Endodermal cell (in vitro differentiated cells): ENCODE data around the gene MYOM1. TPM values are rescaled to one million over a fixed set of nuclear protein-coding genes. Genes with fewer than 3 reads are reported as not detected.

ENCODE experiments used
- DNase-seq: peaks from one replicate; pipeline ENCODE4 v3.0.0-alpha.2; 2017
- H3K27ac ChIP-seq: 2 replicates; pipeline ENCODE4 v1.5.1; 2013; ENCODE audit warnings: mild to moderate bottlenecking, low read depth, low read length, moderate library complexity
- H3K27me3 ChIP-seq: 2 replicates; pipeline ENCODE4 v1.6.1; 2013; ENCODE audit warnings: mild to moderate bottlenecking, low read length, moderate library complexity; ENCODE audit not compliant: insufficient read depth, control insufficient read depth, poor library complexity, severe bottlenecking
- H3K36me3 ChIP-seq: 2 replicates; pipeline ENCODE4 v1.7.0; 2013; ENCODE audit warnings: mild to moderate bottlenecking, low read length, moderate library complexity; ENCODE audit not compliant: control insufficient read depth, insufficient read depth
- H3K4me1 ChIP-seq: one replicate; pipeline ENCODE4 v1.7.0; 2013; ENCODE audit warnings: low read length; ENCODE audit not compliant: control insufficient read depth, insufficient read depth
- H3K4me3 ChIP-seq: 2 replicates; pipeline ENCODE4 v1.5.1; 2013; ENCODE audit warnings: mild to moderate bottlenecking, low read length, moderate library complexity
- H3K9ac ChIP-seq: 2 replicates; pipeline ENCODE4 v1.6.1; 2013; ENCODE audit warnings: mild to moderate bottlenecking, low read length, moderate library complexity; ENCODE audit not compliant: poor library complexity, severe bottlenecking; ENCODE audit errors: extremely low read depth
- H3K9me3 ChIP-seq: 2 replicates; pipeline ENCODE4 v1.6.1; 2013; ENCODE audit warnings: mild to moderate bottlenecking, low read length, moderate library complexity; ENCODE audit not compliant: control insufficient read depth
- H3K27ac Mint-ChIP-seq: 2 replicates; pipeline ENCODE4 v1.8.0; 2020; ENCODE audit warnings: mixed read lengths
- H3K27me3 Mint-ChIP-seq: 2 replicates; pipeline ENCODE4 v1.8.0; 2021; ENCODE audit warnings: mild to moderate bottlenecking, mixed read lengths; ENCODE audit not compliant: insufficient read depth
- H3K36me3 Mint-ChIP-seq: 2 replicates; pipeline ENCODE4 v1.8.0; 2020; ENCODE audit warnings: low read depth, mixed read lengths
- H3K4me1 Mint-ChIP-seq: 2 replicates; pipeline ENCODE4 v1.8.0; 2020; ENCODE audit warnings: mixed read lengths
- H3K4me3 Mint-ChIP-seq: 2 replicates; pipeline ENCODE4 v1.8.0; 2020; ENCODE audit warnings: mild to moderate bottlenecking, moderate library complexity, mixed read lengths
- H3K9me3 Mint-ChIP-seq: 2 replicates; pipeline ENCODE4 v1.8.0; 2020; ENCODE audit warnings: mild to moderate bottlenecking, mixed read lengths
- CTCF ChIP-seq: fragments of 200-600 bp; sonication (generic); conservative IDR thresholded peaks from 2 replicates; pipeline ENCODE4 v1.5.0; 2021; ENCODE audit warnings: antibody characterized with exemption, mild to moderate bottlenecking
- WGBS, 2 experiments: methylation state at CpG; one replicate each; pipeline versions ENCODE4 v1.1.5 to v1.1.7; 2013; ENCODE audit warnings: missing lambda C conversion rate in 2 of 2, mixed read lengths in 1 of 2; ENCODE audit not compliant: insufficient coverage in 1 of 2, insufficient read length in 1 of 2; 5-methylcytosine and 5-hydroxymethylcytosine counted together
- total RNA-seq, 2 donors: library from RNA; stranded (reverse); fragmentation: NEBNext Ultra II Directional in 1 of 2; extraction: Animal tissue kit (Norgen Biotek cat#: 25700) in 1 of 2; gene quantifications; 2 replicates in 1 of 2; 3 replicates in 1 of 2; pipeline ENCODE4 v1.2.1, GENCODE V29; 2021

Gene MYOM1
- total RNA-seq, 2 donors from 2014 or later, result 0.49 to 0.88 TPM

GRCh38 chr18:3124822-3125221 is 94.9 kb downstream of the MYOM1 start:
- no peak for DNase-seq
- Mint-ChIP-seq H3K36me3 (no peaks in the 10 kb centered on the region), H3K4me1 (peaks cover 13% of the 10 kb centered on the region), H3K27ac (no peak overlapping the region), H3K9me3 (peaks cover 4% of the 10 kb centered on the region), H3K27me3 (no peaks in the 10 kb centered on the region), H3K4me3 (no peak overlapping the region)
- Histone ChIP-seq H3K4me3 (no peak overlapping the region), H3K4me1 (peaks cover 12% of the 10 kb centered on the region), H3K9me3 (peaks cover 5% of the 10 kb centered on the region), H3K9ac (no peak overlapping the region), H3K36me3 (no peaks in the 10 kb centered on the region), H3K27ac (no peak overlapping the region), H3K27me3 (no peaks in the 10 kb centered on the region)
- WGBS, 2 experiments, result 86 to 100% methylated on average over 1 of the region's 1 CpG
- TF ChIP-seq CTCF, result no peak

GRCh38 chr18:3122851-3123250 is 96.9 kb downstream of the MYOM1 start:
- DNase-seq, result no peak
- Histone ChIP-seq H3K27me3 (no peaks in the 10 kb centered on the region), H3K9ac (no peak overlapping the region), H3K27ac (no peak overlapping the region), H3K4me3 (no peak overlapping the region), H3K36me3 (no peaks in the 10 kb centered on the region), H3K9me3 (peaks cover 5% of the 10 kb centered on the region), H3K4me1 (peaks cover 11% of the 10 kb centered on the region)
- peaks cover 23% of the 10 kb centered on the region for H3K4me1 Mint-ChIP-seq
- H3K27ac Mint-ChIP-seq, result no peak overlapping the region
- TF ChIP-seq CTCF, result no peak
- H3K9me3 Mint-ChIP-seq, result peaks cover 4% of the 10 kb centered on the region
- no peaks in the 10 kb centered on the region for H3K36me3 Mint-ChIP-seq
- no peaks in the 10 kb centered on the region for H3K27me3 Mint-ChIP-seq
- no peak overlapping the region for H3K4me3 Mint-ChIP-seq
- WGBS, 2 experiments, result 98% methylated on average over 4 of the region's 5 CpGs; no CpG with 5 or more reads in 1 of the 2 experiments

- Histone ChIP-seq H3K9ac (no peak overlapping the region), H3K36me3 (no peaks in the 10 kb centered on the region)
- no peak overlapping the region for H3K4me3 Mint-ChIP-seq
Observed at GRCh38 chr18:3121259-3121658, 98.5 kb downstream of the MYOM1 start.

More at GRCh38 chr18:3121259-3121658, 98.5 kb downstream of the MYOM1 start:
- H3K27ac ChIP-seq, result no peak overlapping the region
- H3K27me3 ChIP-seq, result no peaks in the 10 kb centered on the region
- 86% methylated on average over 1 of the region's 2 CpGs; no CpG with 5 or more reads in 1 of the 2 experiments for WGBS, 2 experiments
- H3K4me3 ChIP-seq, result no peak overlapping the region
- no peak for DNase-seq
- Mint-ChIP-seq H3K27ac (no peak overlapping the region), H3K4me1 (peaks cover 24% of the 10 kb centered on the region), H3K9me3 (peaks cover 4% of the 10 kb centered on the region), H3K27me3 (no peaks in the 10 kb centered on the region), H3K36me3 (no peaks in the 10 kb centered on the region)
- H3K4me1 ChIP-seq, result peaks cover 9% of the 10 kb centered on the region
- TF ChIP-seq CTCF, result peak; percentile 40
- peaks cover 5% of the 10 kb centered on the region for H3K9me3 ChIP-seq
